Stimulated activated CD4-positive, alpha-beta T cell treated with anti-CD3 and anti-CD28 coated beads, Interleukin-2, amount 100 ng/mL, for 24 hours (primary cell): ENCODE results near the gene KIAA1328.

ENCODE experiments used
- DNase-seq, 2 donors: peaks; one replicate each; pipeline ENCODE4 v3.0.0-alpha.2; 2020

The KIAA1328 gene

DNA sequence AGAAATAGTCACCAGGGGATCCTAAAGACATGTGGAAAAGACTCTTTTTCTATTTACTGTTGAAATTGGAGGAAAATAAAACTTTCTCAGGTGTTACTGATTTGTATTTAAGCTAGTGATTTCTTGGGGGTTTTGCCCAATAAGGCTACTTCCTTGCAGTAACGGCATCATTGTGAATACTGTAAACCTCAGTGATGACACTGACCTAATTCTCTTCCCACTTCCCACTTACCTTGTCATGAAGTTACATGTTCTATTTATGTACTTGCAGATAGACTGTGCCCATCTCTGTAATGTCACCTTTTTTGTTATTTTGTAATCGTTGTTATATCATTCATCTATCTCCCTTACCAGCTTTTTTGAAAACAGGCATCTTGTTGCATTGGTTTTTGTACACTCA is 134.5 kb downstream of the KIAA1328 start:
- DNase-seq, result no peak

DNA sequence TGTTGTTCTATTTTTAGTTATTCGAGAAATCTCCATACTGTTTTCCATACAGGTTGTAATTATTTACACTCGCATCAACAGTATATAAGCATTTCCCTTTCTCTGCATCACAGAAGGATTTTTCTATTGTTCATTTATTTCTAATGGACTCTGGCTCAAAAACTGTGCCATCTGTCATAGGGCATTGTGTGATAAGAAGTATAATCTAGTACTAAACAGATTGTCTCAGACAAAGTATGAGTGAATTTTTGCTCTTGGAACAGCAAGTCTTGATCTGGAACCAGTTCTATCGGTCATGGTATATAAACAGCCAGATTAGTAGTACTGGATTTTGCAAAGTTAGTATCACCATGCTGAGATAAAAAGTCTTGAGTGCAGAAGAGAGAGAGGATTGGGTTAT is 145.8 kb downstream of the KIAA1328 start:
- no peak for DNase-seq

- DNase-seq, result no peak
Observed at GRCh38 chr18:36977121-36977520, 148.2 kb downstream of the KIAA1328 start.

DNA sequence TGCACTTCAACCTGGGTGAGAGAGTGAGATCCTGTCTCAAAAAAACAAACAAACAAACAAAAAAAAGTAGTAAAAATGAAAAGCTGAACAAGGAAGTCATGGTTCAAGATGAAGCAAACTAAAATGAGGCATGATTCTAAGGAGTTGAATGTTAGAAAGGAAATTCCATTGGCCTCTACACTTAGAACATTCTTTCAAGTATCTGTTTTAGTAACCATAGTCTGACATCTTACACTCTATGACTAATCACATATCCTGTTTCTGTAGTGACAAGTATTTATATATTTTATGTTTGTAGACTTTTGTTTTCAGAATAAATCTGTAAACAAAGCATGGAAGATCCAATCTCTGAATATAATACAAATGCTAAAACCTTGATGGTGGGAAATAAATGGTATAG is 164.1 kb downstream of the KIAA1328 start:
- DNase-seq, result no peak

DNA sequence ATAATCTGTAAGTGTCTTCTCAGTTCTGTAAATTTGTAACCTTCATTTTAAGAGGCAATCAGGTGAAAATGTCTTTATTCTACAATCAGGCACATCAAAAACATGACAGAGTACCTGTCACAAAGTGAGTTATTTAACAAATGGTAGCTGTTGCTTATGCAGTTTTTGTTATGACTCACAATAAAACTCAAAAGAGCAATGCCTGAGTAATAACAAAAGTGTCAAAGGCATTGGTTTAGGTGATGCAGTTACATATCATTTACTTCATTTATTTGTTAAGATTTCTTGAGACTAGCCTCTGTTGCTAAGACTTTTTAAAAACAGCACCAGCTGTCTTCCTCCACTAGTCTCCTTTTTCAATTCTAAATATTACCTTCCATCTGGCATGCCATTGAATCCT is 177.8 kb downstream of the KIAA1328 start:
- no peak for DNase-seq

DNA sequence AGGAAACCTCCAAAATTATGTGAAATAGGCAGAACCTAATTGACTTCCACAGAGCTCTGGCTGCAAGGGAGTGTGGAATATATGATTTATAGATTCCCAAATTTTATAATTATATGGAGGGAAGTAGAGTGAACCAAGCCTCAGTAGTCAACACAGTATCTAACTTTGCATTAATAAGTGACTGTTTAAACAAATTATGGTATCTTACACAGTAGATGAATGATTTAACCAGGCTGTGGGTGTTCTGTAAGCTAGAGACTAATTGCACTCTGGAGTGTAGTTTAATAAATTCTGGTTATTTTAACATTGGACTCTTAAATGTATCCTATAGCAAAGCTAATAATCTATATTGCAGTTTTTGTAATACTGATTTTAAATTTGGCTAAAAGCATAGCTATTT is 183.5 kb downstream of the KIAA1328 start:
- no peak for DNase-seq

- DNase-seq, result no peak
Observed at GRCh38 chr18:37019157-37019827, 190.4 kb downstream of the KIAA1328 start.

GRCh38 chr18:37033419-37033818 is 204.5 kb downstream of the KIAA1328 start:
- DNase-seq, result no peak

DNA sequence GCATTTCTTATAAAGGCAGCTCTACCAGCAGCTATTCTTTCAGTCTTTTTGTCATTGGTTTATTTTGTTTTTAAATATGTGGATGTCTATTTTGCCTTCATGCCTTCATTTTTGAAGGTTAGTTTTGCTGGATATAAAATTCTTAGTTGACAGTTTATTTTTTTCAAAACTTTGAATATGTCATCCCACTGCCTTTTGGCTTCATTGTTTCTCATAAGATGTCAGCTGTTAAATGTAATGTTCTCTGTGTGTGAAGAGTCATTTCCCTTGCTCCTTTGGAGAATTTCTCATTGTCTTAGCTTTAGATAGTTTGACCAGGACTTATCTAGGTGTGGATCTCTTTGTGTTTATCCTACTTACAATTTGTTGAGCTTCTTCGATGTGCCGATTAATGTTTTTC is 213.5 kb downstream of the KIAA1328 start:
- no peak for DNase-seq

DNA sequence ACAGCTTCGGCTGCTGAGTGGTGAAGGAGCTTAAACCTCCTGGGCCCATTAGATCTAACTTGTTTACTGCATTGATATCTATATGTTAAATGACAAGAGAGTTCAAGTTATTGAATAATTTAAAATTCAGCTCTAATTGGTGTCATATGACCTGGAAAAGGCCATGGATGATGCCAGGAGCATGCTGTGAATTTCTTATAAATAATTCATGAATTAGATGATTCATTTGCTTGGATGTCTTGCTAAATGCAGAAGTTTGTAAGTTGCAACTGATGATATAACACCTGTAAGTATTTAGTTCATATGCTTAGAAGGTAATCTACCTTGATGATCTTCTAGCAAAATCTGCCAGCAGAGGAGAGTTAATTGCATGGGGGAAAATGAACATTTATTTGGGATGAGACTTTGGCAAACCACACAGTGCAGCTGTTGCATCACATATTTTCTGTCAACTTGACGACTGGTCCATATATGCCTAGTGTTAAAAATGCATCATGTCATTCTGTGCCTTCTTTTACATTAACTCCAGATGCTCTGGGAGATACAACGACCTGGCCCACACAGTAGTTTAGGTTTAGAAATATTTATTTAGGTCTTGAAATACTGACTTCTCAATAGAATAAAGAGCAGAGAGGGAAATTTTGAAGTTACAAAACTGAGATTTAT is 226.3 kb downstream of the KIAA1328 start:
- no peak for DNase-seq

DNA sequence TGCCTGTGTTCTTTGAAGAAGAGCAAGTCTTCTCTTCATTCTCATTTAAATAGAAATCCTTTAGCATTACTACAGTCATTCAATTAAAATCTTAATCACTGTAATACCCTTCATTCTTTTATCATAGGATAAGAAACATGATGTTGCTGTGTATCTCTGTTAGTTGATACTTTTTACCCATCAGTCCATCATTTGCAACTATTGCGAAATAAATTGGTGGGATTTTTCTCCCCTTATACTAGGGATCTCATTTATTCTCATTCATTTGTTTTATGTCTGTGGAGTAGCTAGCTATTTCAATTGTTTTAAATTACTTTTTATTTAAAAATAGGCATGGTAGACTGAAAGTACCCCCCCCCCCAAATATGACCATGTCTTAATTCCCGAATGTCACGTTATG is 235.3 kb downstream of the KIAA1328 start:
- no peak for DNase-seq

DNA sequence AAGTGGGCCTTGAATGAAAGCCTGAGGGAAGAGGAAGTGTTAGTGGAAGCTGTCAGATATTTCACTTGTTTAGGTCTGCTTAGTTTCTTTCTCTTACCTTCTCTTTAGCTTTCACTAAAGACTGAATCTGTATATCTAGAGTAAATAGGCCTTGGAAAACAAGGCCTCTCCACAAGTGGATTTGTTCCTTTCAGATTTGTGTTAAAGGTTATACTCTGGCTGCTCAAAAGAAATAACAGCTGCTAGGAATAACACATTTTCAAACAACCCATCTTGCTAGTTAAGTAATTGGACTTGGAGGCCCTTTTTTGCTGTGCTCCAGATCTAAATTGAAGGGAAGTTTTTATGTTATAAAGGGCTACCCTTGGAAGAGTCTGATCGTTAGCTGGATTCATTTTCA is 236.3 kb downstream of the KIAA1328 start:
- no peak for DNase-seq

- DNase-seq, result no peak
Observed at GRCh38 chr18:37084912-37085311, 256.0 kb downstream of the KIAA1328 start.

GRCh38 chr18:37085362-37085761 is 256.4 kb downstream of the KIAA1328 start:
- no peak for DNase-seq

DNA sequence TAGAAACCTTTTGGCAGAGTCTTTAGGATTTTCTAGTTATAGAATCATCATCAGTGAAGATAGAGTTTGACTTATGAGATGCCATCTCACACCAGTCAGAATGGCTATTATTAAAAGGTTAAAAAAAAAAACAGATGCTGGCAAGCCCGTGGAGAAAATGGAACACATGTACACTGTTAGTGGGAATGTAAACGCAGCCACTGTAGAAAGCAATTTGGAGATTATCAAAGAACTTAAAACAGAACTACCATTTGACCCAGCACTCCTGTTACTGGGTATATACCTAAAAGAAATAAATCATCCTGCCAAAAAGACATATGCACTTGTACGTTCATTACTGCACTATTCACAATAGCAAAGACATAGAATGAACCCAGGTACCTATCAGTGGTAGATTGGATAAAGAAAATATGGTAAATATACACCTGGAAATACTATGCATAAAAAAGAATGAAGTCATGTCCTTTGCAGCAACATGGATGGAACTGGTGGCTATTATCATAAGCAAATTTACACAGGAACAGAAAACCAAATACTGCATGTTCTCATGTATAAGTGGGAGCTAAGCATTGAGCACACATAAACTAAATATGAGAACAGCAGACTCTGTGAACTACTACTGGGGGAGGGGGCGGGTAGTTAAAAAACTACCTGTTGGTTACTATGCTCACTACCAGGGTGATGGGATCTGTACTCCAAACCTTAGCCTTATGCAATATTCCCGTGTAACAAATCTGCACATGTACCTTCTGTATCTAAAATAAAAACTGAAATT is 279.0 kb downstream of the KIAA1328 start:
- no peak for DNase-seq

DNA sequence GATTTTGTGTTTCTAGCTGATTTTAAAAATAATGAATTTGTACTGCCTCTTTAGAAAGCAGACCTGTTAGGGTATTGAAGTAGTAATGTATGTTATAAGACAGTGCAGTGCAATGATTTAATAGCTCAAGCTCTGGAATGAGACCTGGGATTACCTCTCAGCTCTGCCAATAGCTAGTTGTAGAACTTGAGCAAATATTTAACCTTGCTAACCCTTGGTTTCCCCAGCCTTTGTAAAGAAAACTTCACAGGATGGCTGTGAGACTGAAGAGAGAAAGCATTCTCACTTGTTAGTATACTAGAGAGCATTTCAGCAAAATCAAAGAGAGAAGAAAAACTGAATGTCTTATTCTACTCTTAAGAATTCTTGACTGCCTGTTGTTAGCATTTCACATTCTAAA is 293.9 kb downstream of the KIAA1328 start:
- DNase-seq, result no peak

GRCh38 chr18:37124516-37124915 is 295.6 kb downstream of the KIAA1328 start:
- DNase-seq, result no peak

- no peak for DNase-seq
Observed at GRCh38 chr18:37135177-37135576, 306.2 kb downstream of the KIAA1328 start.

DNA sequence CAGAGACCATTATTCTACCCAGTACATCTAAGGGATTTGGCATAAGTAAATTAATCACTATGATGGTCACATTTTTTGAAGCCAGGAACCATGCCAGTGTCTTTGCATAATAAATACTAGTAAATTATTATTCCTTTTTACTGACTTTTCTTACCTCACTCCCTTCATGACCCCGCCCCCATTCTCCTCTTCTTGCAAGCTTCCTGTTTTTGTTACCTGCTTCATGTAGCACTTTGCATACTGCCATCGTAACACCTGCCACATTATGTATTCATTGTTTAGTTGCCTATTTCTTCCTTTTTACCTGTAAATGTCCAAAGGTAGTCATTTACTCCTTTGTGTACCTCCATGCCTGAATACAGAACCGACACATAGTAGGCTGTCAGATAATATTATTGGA is 309.5 kb downstream of the KIAA1328 start:
- DNase-seq, result no peak

DNA sequence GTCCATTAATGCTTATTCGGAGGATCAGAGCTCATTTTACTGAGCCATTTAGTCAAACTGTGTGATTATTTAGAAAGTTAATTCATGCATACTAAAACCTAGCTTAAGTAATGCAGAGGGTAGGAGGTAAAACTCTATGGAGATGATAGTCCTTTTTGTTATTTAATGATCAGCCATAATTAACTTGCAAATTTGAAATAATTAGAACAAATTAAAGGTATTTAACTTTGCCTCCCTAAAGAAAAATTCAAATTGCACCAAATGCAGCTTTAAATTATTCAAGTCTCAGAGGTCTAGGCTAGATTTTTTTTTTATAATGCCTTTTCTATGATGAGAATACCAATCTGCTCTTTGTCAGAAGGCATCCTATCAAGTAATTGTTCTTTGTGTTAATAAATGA is 310.9 kb downstream of the KIAA1328 start:
- DNase-seq, result no peak

- no peak for DNase-seq
Observed at GRCh38 chr18:37144921-37145320, 316.0 kb downstream of the KIAA1328 start.

- DNase-seq, result no peak
Observed at GRCh38 chr18:37156330-37156942, 327.5 kb downstream of the KIAA1328 start.

DNA sequence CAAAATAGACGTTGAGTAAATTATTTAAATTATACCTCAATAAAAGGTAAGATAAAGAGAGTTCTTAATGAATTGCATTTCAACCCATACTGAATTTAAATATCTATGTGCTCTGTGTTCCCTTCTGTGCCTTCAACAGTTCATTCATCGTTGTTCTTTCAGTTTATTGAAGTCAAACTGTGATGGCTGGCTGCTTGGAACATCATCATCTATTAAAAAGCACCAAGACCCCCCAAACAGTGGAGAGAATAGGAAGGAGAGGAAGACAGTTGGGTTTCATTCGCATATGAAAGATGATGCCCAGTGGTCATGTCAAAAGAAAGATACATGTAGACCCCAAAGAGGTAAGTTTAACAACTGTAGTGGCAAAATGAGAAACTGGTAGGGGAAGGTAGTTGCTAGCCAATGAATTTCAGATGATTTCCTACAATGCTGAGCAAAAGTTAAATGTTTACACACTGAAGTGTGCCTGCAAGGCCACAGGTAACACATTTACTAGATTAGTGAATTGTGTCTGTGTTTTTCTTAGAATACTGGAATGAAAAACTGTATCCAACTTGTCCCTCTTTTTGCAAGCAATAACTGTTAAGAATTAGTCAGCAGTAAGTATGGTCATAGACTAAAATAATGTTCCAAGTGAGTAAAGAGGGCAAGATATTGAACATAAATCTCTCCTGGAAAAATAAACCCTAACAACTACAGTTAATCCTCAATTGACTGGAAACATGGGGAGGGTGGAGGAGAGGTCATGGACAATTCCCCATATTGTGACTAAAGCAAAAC is 331.3 kb downstream of the KIAA1328 start:
- DNase-seq, result no peak
